Kidney (tissue), 14 donors: Measurements from ENCODE around the gene PKIG. TPM values are rescaled to one million over a fixed set of nuclear protein-coding genes. Genes with fewer than 3 reads are reported as not detected.

Experiments used
- DNase-seq, 5 donors: peaks; one replicate each; pipeline ENCODE4 v3.0.0-alpha.2; 2013 to 2020
- FAIRE-seq: peaks from 2 replicates; lab custom pipeline; 2012; peaks lifted over from hg19 to GRCh38; lab: Jason Lieb, UNC
- H3K27ac ChIP-seq, 2 donors: one replicate each; pipeline ENCODE4 v1.7.0; 2013; ENCODE audit warnings: low read depth in 2 of 2, low read length in 2 of 2, inconsistent platforms in 1 of 2
- H3K27me3 ChIP-seq: one replicate; pipeline ENCODE4 v1.7.1; 2013; ENCODE audit warnings: low read length, inconsistent platforms; ENCODE audit not compliant: control insufficient read depth, insufficient read depth
- H3K36me3 ChIP-seq, 3 donors: one replicate each; pipeline versions ENCODE4 v1.7.0 to v1.7.1; 2013; ENCODE audit warnings: low read length in 3 of 3, control low read depth in 1 of 3, inconsistent platforms in 1 of 3; ENCODE audit not compliant: insufficient read depth in 3 of 3, control insufficient read depth in 2 of 3
- H3K4me1 ChIP-seq, 3 donors: one replicate each; pipeline versions ENCODE4 v1.7.0 to v1.7.1; 2013; ENCODE audit warnings: low read length in 3 of 3, inconsistent platforms in 1 of 3, low read depth in 1 of 3; ENCODE audit not compliant: control insufficient read depth in 2 of 3, insufficient read depth in 2 of 3
- H3K4me3 ChIP-seq, 3 donors: one replicate each; pipeline versions ENCODE4 v1.7.0 to v1.8.1; 2013; ENCODE audit warnings: low read length in 3 of 3, control low read depth in 1 of 3, inconsistent platforms in 1 of 3
- H3K9ac ChIP-seq, 3 donors: one replicate each; pipeline versions ENCODE4 v1.7.0 to v1.7.1; 2013; ENCODE audit warnings: low read length in 3 of 3, control low read depth in 1 of 3, inconsistent platforms in 1 of 3
- H3K9me3 ChIP-seq, 3 donors: one replicate each; pipeline versions ENCODE4 v1.7.0 to v1.7.1; 2013; ENCODE audit warnings: low read length in 3 of 3, control low read depth in 1 of 3, inconsistent platforms in 1 of 3; ENCODE audit not compliant: control insufficient read depth in 2 of 3, insufficient read depth in 1 of 3
- CTCF ChIP-seq: IDR thresholded peaks from 3 replicates; pipeline ENCODE4 v1.5.1; 2012; ENCODE audit warnings: mild to moderate bottlenecking, moderate library complexity, borderline replicate concordance; ENCODE audit not compliant: insufficient read depth; ENCODE audit errors: extremely low read depth
- intact Hi-C: fragments of 100-400 bp; cut with DNase I; formaldehyde crosslinking; loops from one replicate; pipeline ENCODE4 v1.11.1; 2022
- polyA plus RNA-seq: library from polyadenylated mRNA; stranded (reverse); fragments of 350-450 nt; fragmentation: Illumina TruSeq; extraction: RNeasy Lipid Tissue Mini Kit (QIAGEN cat#74804); gene quantifications from one replicate; pipeline ENCODE4 v1.2.3, GENCODE V29; 2014; ENCODE audit warnings: low read depth, low replicate concordance; ENCODE audit not compliant: insufficient read depth
- total RNA-seq: library from RNA; stranded (reverse); fragmentation: NEBNext Ultra II Directional; extraction: Animal tissue kit (Norgen Biotek cat#: 25700); gene quantifications from one replicate; pipeline ENCODE4 v1.2.1, GENCODE V29; 2021
- donor health status: control.
- donor health status: control.
- donor health status: control.
- donor health status: control.
- donor health status: control.
- donor health status: DM: yes; HTN: yes; CAD: no.
- donor health status: Normal renal cell carcinoma (clear cell type).

PKIG gene
- total and polyA plus RNA-seq, 2 donors from 2014 or later: 71.1 to 150 TPM

DNA sequence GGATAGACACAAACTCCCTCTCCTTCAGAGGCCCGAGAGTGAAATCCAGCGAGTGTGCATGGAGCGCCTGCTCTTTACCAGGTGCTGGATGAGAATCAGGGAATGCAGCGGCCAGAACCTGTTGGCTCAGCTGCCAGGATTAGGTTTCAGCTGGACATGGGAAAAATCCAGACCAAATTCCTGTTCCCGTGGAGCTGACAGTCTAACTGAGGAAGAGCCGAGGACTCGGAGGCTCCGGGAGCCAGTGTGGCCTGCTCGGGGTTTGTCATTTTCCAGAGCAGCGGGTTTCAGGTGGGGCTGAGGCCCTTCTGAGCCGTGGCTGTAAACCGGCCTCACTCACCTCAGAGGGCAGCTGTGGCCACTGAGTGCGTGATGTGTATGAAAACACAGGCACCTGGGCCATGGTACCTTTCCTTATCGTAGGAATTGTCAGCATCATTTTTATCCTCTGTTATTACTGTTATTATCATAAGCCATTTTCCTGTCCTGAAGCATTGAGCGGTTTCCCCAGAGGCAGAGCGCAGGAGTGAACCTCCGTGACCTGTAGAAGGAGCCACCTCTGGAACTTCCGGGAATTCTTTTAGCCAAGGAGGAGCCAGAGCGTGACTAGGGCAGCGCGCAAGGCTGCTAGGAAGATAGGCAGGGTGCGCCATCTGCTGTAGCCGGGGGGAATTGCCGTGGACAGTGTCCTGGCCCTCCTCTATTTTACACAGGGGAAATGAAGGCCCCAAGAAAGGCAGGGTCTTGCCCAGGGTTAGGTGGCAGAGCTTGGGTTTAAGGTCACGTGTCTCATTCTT, 27.3 kb downstream of the PKIG start:
- Histone ChIP-seq H3K4me3 (peak overlapping the region; percentile 17 to 46 (median 46)), H3K4me1 (peaks cover 0 to 14% (median 14%) of the 10 kb centered on the region in 3 donors), H3K9ac (peak overlapping the region in 2 of 3 donors; percentile 41 to 44), H3K27me3 (no peaks in the 10 kb centered on the region), H3K9me3 (no peaks in the 10 kb centered on the region), H3K36me3 (peaks cover 0 to 3% (median 2%) of the 10 kb centered on the region in 3 donors), H3K27ac (peak overlapping the region; percentile 71 to 87)
- intact Hi-C loops: loop anchor here (10.0 kb wide), 1 partner anchor 225 kb away; no protein-coding TSS in a partner anchor
- DNase-seq (peak; percentile 91 to 95 (median 94)), FAIRE-seq (peak; percentile 50)
- peak; percentile 96 for TF ChIP-seq CTCF

- TF ChIP-seq CTCF: no peak
- Histone ChIP-seq H3K4me1 (peaks cover 0 to 18% (median 14%) of the 10 kb centered on the region in 3 donors), H3K27me3 (no peaks in the 10 kb centered on the region), H3K27ac (peak overlapping the region in 1 of 2 donors; percentile 33), H3K36me3 (peaks cover 2 to 3% (median 3%) of the 10 kb centered on the region in 3 donors), H3K9ac (peak overlapping the region in 1 of 3 donors; percentile 41), H3K4me3 (no peak overlapping the region), H3K9me3 (no peaks in the 10 kb centered on the region)
- intact Hi-C loops: loop anchor here (10.0 kb wide), 1 partner anchor 226 kb away; no protein-coding TSS in a partner anchor
- DNase-seq (no peak), FAIRE-seq (no peak)
Observed at GRCh38 chr20:44610313-44610962, 28.1 kb downstream of the PKIG start.

GRCh38 chr20:44613575-44613974, 31.2 kb downstream of the PKIG start:
- DNase-seq: no peak
- H3K27me3 ChIP-seq: no peaks in the 10 kb centered on the region
- no peak for FAIRE-seq
- peaks cover 0 to 28% (median 23%) of the 10 kb centered on the region in 3 donors for H3K4me1 ChIP-seq
- H3K9me3 ChIP-seq: no peaks in the 10 kb centered on the region
- peaks cover 2 to 21% (median 3%) of the 10 kb centered on the region in 3 donors for H3K36me3 ChIP-seq
- H3K27ac ChIP-seq: no peak overlapping the region
- H3K9ac ChIP-seq: no peak overlapping the region
- intact Hi-C loops: loop anchor here (10.0 kb wide), 1 partner anchor 229 kb away; no protein-coding TSS in a partner anchor
- TF ChIP-seq CTCF: no peak
- no peak overlapping the region for H3K4me3 ChIP-seq
